ENCODE results near the gene PCMT1.

- TF ChIP-seq POLR2AphosphoS5 (IDR thresholded peaks at IDR 0.05; ENCODE audit: low read depth) (no peak), REST (IDR thresholded peaks at IDR 0.05; ENCODE audit: insufficient replicate concordance, low read depth) (no peak), CTCF (IDR thresholded peaks at IDR 0.05; ENCODE audit: insufficient read depth, low read length) (no peak), GABPA (IDR thresholded peaks at IDR 0.05; ENCODE audit: low read depth) (no peak)
These were observed 14.3 kb downstream of the PCMT1 start for GRCh38 chr6:149763866-149764265.
